Measurements from ENCODE around the gene POLR2L. TPM values are rescaled to one million over a fixed set of nuclear protein-coding genes. Genes with fewer than 3 reads are reported as not detected.
A peak's percentile ranks its signal among the peaks of the same experiment; 100 is the strongest.

The POLR2L gene
- total RNA-seq, 1 donor from 2014 or later, result 127 TPM

DNA sequence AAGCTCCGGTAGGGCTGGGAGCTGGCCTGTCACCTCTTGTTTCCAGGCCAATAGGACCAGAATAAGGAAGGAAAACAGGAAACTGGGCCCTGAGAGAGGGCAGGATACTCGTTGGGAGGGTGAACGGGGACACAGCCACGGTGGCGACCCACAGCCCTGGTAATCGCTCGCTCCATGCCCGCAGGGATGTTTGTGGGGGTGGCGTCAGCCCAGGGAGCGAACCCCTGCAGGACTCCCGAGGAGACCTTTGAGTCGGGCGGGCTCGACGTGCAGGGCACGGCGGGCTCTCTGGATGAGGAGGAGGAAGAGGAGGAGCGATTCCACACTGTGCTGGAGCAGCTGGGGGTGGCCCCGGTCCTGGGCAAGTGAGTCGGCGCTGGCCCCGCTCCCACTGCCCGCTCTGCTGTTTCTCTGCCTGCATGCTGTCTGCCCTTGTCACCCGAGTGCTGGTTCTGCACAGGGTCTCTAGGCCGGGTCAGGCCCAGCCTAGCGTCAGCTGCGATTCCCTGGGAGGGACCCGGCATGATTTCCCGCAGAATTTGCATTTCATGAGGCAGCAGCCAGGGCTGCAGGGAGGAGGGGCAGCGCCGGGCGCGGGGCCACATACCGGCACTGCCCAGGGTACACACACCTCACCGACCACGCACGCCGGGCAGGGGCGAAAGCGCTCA lies 13.0 kb downstream of the POLR2L start:
- H3K27ac ChIP-seq, result peak overlapping the region; percentile 86
- ATAC-seq, result peak; percentile 4 to 9
- peaks cover 14% of the 10 kb centered on the region for H3K36me3 ChIP-seq
- H3K4me3 ChIP-seq, result peak overlapping the region; percentile 58
- DNase-seq, result no peak
- peaks cover 80% of the 10 kb centered on the region for H3K4me1 ChIP-seq
- H3K9me3 ChIP-seq, result no peaks in the 10 kb centered on the region
- TF ChIP-seq, protein P1, sequence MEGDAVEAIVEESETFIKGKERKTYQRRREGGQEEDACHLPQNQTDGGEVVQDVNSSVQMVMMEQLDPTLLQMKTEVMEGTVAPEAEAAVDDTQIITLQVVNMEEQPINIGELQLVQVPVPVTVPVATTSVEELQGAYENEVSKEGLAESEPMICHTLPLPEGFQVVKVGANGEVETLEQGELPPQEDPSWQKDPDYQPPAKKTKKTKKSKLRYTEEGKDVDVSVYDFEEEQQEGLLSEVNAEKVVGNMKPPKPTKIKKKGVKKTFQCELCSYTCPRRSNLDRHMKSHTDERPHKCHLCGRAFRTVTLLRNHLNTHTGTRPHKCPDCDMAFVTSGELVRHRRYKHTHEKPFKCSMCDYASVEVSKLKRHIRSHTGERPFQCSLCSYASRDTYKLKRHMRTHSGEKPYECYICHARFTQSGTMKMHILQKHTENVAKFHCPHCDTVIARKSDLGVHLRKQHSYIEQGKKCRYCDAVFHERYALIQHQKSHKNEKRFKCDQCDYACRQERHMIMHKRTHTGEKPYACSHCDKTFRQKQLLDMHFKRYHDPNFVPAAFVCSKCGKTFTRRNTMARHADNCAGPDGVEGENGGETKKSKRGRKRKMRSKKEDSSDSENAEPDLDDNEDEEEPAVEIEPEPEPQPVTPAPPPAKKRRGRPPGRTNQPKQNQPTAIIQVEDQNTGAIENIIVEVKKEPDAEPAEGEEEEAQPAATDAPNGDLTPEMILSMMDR (IDR thresholded peaks at IDR 0.05), result no peak
- H3K27me3 ChIP-seq (ENCODE audit: low read depth), result no peaks in the 10 kb centered on the region
- intact Hi-C loops (cut with DNase I), result no loop called here

DNA sequence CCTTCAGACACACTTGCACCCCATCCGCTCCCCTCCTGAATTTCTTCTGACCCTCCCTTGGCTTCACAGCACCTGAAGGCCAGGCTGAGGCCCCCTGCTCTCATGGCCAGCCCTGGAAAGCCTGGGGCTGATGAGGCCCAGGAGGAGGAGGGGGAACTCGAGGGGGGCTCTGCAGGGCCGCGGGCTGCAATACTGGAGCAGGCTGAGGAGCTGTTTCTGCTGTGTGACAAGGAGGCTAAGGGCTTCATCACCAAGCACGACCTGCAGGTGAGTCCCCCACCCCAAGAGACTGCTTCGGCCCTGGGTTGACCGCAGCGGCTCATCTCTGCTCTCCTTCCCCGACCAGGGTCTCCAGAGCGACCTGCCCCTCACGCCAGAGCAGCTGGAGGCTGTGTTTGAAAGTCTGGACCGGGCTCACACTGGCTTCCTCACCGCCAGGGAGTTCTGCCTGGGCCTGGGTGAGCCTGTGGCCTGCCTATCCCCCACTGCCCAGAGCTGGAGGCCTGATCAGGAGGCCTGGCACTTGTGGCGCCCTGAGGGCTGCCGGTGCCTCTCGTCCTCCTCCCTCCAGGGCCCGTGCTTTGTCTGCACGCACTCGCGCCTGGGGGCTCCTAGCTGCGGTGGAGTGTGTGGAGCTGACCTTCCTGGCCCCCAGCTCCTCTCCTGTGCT lies 13.7 kb downstream of the POLR2L start:
- no peaks in the 10 kb centered on the region for H3K27me3 ChIP-seq (ENCODE audit: low read depth)
- intact Hi-C loops (cut with DNase I), result no loop called here
- DNase-seq, result no peak
- H3K4me1 ChIP-seq, result peaks cover 74% of the 10 kb centered on the region
- peak overlapping the region; percentile 86 for H3K27ac ChIP-seq
- ATAC-seq, result no peak
- peaks cover 21% of the 10 kb centered on the region for H3K36me3 ChIP-seq
- TF ChIP-seq, protein P1 (IDR thresholded peaks at IDR 0.05), result no peak
- H3K4me3 ChIP-seq, result peak overlapping the region; percentile 58
- no peaks in the 10 kb centered on the region for H3K9me3 ChIP-seq

DNA sequence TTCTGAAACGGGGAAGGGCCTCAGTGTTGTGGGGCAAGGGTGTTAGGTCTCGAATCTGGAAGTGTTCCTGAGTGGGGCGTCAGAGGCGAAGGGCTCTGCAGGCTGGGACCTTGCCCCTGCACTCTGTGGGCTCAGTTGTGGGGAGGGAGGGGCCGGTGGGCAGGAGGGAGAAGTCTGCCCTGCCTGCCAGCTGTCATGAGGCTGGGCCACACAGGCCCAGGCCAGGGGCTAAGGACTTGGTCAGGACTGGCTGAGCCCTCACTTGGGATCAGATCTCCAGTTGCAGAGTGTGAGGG lies 14.5 kb downstream of the POLR2L start, which contains the start of gene CRACR2B:
CRACR2B (plus strand) TSS at position 23 of the 296 bp plus-strand sequence. CDS start 689 bp downstream, outside the sequence.
- H3K4me3 ChIP-seq, result peak within 1 kb of the TSS; percentile 58
- peaks cover 29% of the 10 kb centered on the region for H3K36me3 ChIP-seq
- H3K9me3 ChIP-seq, result no peaks in the 10 kb centered on the region
- ATAC-seq, result peak in 1 of 2 donors; percentile 14
- TF ChIP-seq, protein P1 (IDR thresholded peaks at IDR 0.05), result no peak
- no peak for DNase-seq
- H3K27ac ChIP-seq, result peak within 1 kb of the TSS; percentile 86
- H3K4me1 ChIP-seq, result peaks cover 72% of the 10 kb centered on the region
- no peaks in the 10 kb centered on the region for H3K27me3 ChIP-seq (ENCODE audit: low read depth)
- intact Hi-C loops (cut with DNase I), result no loop called here

GRCh38 chr11:827146-827896 lies 15.0 kb downstream of the POLR2L start:
- Histone ChIP-seq H3K9me3 (no peaks in the 10 kb centered on the region), H3K4me3 (peak overlapping the region; percentile 58), H3K4me1 (peaks cover 72% of the 10 kb centered on the region), H3K36me3 (peaks cover 34% of the 10 kb centered on the region), H3K27me3 (ENCODE audit: low read depth) (no peaks in the 10 kb centered on the region), H3K27ac (peak overlapping the region; percentile 86)
- DNase-seq, result peak; percentile 77
- intact Hi-C loops (cut with DNase I), result no loop called here
- TF ChIP-seq, protein P1 (IDR thresholded peaks at IDR 0.05), result no peak
- peak; percentile 6 to 21 for ATAC-seq

DNA sequence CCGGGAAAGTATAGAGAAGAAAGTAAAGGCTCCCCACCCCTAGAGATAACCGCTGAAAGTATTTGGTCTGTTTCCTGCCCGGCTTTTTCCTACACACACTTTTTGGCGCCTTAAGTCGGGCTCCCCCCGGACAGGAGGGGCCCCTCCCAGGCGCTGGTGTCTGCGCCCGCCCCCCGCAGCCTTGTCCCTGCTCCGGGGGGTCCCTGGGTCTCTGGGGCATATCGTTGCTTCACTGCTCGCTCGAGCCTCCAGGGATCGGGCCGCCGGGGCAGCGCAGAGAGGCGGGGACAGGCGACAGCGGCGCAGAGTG lies 15.5 kb downstream of the POLR2L start:
- peak overlapping the region; percentile 58 for H3K4me3 ChIP-seq
- ATAC-seq (no peak), DNase-seq (no peak)
- no peaks in the 10 kb centered on the region for H3K9me3 ChIP-seq
- peaks cover 39% of the 10 kb centered on the region for H3K36me3 ChIP-seq
- peak overlapping the region; percentile 86 for H3K27ac ChIP-seq
- TF ChIP-seq, protein P1 (IDR thresholded peaks at IDR 0.05), result no peak
- H3K27me3 ChIP-seq (ENCODE audit: low read depth), result no peaks in the 10 kb centered on the region
- H3K4me1 ChIP-seq, result peaks cover 72% of the 10 kb centered on the region
- intact Hi-C loops (cut with DNase I), result no loop called here

Data from lower lobe of right lung (tissue), 2 donors.